Stimulated activated CD8-positive, alpha-beta memory T cell treated with anti-CD3 and anti-CD28 coated beads, Interleukin-4, amount 100 ng/mL, for 24 hours (primary cell): ENCODE measurements around the gene HELT.
"Not testable (repeated sequence)": the region's sequence is repeated elsewhere in the genome, so short reads cannot be mapped to it uniquely, and the experiment has no call there.

ENCODE experiments used
- DNase-seq: peaks from one replicate; pipeline ENCODE4 v3.0.0-alpha.2; 2020; ENCODE audit warnings: low read depth

Gene HELT, protein sequence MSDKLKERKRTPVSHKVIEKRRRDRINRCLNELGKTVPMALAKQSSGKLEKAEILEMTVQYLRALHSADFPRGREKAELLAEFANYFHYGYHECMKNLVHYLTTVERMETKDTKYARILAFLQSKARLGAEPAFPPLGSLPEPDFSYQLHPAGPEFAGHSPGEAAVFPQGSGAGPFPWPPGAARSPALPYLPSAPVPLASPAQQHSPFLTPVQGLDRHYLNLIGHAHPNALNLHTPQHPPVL

DNA sequence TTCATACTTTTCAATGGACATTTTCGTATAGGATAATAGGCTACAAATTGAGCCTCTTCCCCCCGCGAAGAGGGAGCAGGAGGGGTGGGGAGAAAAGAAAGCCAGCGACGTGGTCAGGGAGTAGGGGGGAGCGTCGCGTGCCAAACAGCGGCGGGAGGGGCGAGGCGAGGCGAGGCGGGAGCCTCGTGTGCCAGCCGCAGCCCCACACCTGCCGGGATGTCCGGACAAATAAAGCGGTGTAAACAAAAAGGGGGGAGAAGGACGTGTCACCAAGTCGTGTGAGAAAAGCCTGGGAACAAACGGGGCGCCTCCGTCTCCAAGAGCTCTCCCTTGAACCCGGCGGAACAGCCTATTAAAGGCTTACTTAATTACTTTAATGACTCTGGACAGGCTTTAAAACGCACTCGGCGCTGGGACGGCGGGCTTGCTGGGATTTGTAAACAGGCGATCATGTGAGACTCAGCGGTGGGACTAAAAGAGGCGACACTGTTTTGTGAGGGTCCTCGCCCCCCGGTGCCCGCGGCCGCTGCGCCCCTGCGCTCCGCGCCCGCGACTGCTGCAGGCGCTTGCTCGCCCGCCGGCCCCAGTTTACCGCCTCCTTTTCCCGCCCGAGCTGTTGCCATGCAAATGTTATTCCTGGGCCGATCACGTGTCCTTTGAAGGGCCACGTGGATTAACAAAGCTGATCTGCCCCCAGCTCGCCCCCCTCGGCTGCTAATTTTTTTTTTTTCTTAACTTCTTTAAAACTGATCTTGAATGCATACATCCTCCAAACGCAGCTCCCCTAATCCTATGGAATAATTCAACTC lies at the start of gene HELT:
TSS of gene HELT (plus strand) at position 527 of the 809 bp plus-strand sequence. CDS start 439 bp downstream, outside the sequence.
- DNase-seq = no peak

DNA sequence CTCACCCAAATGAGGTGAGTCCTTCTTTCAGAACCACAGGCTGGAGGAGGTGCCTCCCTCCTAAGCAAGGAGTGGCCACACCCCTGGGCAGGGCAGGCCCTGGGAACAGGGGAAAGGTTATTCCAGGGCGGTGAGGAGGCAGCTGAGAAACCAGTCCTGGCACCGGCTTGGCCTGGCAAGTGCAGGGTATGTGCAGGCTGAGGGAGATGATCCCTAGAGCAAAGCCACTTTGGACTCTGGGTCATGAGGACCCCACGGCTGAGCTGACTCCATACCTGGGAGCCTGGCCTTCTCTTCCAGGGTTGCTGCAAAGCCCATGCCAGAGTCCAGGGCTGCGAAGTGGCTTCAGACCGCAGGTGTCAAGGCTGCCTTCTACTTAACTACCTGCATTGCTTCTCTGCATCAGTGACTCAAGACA lies 49.5 kb upstream of the HELT start:
- DNase-seq = no peak

DNA sequence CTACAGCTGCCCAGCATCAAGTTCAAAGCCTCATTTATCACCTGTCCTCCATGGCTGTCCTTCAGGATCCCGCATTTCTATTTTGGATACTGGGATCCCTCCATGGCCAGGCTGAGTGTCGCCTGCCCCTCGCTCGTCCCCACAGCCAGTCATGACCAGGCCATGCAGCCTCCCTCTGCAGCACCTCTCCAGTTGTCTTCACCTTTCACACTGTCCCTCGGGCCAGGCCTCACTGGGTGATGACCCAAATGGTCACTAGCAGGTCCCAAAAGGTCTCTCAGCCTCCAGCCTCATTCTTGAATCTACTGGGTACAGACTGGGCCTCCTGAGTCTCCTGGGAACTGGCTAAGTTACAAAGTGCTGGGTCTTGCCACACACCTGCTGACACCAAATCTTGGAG lies 48.7 kb upstream of the HELT start:
- no peak for DNase-seq

DNA sequence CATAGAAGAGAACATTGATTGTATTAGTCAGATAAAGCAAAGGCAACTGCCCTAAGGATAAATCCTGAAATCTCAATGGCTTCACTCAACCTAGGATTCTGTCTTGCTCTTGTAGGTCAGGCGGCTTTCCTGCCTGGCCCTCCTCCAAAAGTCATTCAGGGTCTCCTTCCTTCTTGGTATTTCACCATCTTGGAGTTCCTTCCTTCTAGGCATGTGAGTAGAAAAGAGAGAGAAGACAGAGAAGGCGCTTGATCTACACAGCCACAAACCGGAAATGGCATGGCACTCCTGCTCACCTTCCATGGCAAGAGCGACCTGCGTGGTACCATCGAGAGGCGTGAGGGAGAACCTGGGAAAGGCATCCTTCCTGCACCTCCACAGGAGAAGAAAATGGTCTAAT lies 45.3 kb upstream of the HELT start:
- no peak for DNase-seq

DNA sequence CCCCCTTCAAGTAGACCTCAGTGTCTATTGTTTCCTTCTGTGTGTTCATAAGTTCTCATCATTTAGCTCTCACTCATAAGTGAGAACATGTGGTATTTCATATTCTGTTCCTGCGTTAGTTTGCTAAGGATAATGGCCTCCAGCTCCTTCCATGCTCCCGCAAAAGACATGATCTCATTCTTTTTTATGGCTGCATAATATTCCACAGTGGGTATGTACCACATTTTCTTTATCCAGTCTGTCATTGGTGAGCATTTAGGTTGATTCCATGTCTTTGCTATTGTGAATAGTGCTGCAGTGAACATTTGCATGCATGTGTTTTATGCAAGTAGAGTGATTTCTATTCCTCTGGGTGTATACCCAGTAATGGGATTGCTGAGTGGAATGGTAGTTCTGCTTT lies 41.9 kb upstream of the HELT start:
- not testable (repeated sequence) for DNase-seq

DNA sequence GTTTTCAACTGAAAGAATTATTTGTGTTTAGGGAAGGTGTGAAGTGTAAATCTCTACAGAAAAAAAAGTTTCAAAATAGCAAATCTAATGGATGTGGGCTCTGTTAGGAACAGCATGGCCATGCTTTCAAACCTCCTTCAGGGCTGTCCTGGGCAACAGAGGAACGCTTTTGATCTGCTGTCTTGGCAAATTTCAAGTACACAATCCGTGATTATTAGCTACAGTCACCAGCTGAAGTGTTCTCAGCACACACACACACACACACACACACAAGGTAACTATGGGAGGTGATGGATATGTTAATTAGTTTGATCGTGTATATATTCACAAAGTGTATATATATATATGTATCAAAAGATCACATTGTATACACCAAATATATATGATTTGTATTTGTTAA lies 40.5 kb upstream of the HELT start:
- no peak for DNase-seq

DNA sequence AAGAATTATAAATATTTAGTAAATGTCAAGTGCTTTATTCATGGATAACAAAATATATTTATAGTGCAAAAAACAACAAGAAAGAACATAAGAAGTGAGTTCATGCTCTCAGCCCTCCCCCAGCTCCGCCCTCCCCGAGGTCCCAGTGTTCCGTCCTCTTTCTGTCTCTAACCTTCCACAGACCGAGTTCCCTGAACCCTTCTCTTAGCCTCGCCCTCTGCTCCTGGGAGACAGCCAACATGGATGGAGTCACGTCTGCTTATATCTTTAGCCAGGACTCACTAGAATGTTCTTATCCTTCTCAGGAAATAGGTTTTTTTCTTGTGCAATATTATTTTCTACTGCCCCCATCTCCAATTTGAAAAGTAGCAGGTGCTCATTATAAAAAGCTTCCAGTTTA lies 40.1 kb upstream of the HELT start:
- no peak for DNase-seq

DNA sequence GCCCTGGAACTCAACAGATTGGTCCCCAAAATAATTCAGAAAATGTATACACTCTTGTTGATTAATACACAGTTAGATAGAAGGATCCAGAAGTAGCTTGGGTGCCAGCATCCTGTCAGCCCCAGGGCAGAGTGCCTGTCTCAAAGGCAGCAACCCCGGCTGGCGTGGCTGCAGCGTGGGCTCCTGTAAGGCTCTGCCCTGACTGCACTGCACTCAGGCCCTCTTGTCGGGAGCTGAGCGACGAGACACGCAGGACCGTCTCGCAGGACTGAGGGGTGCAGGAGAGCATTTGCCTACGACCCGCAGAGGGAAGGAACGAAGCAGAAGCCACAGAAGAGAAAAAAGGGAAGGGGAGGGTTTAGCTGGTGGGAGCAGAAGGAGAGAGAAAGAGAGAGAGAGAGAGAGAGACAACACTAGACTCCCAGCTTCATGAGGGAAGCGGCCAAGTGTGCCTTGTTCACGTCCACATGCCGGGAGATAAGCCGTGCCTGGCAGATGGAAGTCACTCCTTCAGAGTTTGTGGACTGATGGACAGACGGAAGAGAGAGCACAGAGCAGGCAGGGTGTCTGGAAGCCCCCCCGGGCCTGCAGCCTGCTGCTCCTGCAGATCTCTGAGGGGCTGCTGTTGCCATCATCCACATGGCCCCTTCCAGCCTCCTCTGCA lies 38.7 kb upstream of the HELT start:
- DNase-seq = no peak

DNA sequence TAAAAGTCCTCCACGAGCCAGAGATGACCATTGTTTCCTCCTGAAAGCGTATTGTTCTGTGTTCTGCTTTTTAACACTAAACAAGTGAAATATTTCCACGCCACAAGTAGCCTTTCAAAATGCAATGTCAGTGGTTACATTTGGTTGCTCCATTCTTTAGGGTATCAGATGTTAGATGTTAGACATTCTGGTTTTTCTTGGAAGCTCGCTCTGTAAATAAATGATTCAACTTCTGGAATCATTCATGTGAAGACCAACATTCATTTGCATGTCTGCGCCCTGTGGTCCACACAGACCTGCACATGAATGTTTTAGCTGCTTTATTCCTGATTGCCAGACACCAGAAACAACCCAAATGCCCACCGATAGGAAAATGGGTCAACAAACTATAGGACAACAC lies 38.0 kb upstream of the HELT start:
- no peak for DNase-seq

DNA sequence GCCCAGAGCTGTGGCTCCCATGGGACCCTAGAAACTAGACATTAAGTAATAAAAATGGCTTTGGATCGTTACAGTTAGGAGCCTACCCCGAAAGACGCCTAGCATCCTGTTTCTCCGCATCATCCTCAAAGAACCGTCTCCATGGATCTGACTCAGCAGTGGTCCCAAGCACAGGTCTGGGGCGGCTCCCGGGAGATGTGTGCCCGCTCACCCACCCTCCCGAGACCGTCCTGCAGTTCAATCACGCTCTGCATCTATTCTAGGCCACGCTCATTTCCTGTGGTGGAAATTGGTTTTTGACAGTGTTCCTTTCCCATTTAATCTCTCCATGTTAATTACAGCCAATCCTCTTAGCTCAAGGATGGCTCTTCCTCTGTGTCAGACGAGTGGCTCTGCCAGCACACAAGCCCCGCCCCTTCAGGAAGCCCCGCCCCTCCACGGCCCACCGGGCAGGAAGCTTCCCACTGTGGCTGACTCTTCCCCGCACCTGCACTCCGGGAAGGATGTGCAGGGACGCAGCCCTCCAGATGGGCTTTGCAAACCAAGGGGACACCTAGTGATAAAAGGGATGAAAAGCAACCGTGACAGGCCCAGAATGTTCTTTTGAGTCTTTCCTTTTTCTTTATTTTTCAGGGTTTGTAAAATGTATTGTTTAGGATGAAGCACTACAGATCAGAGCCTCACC lies 34.5 kb upstream of the HELT start:
- peak; percentile 46 for DNase-seq

DNA sequence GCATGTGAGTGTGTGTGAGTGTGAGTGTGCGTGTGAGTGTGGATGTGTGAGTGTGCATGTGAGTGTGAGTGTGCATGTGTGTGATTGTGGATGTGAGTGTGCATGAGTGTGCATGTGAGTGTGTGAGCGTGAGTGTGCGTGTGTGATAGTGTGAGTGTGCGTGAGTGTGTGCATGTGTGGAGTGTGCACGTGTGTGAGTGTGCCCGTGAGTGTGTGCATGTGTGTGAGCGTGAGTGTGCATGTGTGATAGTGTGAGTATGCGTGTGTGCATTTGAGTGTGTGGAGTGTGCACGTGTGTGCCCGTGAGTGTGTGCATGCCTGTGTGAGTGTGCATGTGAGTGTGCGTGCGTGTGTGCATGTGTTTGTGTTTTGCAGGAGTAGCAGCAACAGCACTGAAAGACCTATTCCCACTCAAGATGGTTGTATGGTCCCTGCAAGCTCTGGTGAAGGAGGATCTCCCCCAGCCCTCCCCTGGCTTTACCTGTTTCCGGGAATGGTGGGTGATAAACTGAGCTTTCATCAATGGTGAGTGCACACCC lies 30.7 kb upstream of the HELT start:
- no peak for DNase-seq

DNA sequence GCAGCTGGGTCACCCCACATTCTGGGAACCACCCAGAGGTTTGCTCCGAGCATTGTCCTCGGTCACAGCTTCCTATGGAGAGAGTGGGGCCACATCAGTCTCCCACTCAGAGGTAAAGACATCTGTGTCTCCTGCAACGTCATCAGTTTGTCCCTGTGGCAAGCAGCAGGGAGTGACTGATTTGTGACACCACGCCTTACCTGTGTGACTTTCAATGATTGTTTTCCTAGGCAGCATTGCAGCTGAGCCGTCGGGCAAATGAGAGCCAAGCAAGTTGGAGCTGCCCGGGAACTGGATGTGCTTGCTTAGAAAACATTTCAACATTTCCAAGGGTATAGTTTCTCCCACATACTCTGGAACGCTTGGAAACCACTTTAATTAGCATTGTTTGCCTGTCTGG lies 29.7 kb upstream of the HELT start:
- DNase-seq = no peak

DNA sequence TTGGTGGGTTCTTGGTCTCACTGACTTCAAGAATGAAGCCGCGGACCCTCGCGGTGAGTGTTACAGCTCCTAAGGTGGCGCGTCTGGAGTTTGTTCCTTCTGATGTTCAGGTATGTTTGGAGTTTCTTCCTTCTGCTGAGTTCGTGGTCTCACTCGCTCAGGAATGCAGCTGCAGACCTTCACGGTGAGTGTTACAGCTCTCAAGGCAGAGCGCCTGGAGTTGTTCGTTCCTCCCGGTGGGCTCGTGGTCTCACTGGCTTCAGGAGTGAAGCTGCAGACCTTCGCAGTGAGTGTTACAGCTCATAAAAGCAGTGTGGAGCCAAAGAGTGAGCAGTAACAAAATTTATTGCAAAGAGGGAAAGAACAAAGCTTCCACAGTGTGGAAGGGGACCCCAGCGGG lies 29.0 kb upstream of the HELT start:
- DNase-seq = not testable (repeated sequence)

DNA sequence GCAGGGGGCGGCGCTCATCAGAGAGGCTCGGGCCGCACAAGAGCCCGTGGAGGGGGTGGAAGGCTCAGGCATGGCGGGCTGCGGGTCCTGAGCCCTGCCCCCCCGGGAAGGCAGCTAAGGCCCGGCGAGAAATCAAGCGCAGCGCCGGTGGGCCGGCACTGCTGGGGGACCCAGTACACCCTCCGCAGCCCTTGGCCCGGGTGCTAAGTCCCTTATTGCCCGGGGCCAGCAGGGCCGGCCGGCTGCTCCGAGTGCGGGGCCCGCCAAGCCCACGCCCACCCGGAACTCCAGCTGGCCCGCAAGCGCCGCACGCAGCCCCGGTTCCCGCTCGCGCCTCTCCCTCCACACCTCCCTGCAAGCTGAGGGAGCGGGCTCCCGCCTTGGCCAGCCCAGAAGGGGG lies 28.2 kb upstream of the HELT start:
- DNase-seq = not testable (repeated sequence)

DNA sequence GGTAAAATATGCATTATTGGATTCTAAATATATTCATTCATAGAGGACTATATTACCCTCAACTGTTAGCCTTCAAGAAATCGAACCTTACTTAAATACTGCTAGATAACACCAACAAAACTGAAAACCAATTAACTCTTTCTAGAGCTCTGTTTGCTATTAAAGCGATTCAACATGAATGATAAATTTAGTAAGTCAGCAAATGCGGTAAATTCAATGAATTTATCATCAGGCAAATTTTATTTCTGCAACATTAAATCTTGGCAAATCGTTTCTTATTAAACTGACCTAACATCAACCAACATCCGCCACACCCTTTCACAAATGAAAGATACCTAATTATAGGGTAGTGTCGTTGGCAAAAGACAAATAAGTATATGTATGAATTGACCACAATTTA lies 26.4 kb upstream of the HELT start:
- no peak for DNase-seq

DNA sequence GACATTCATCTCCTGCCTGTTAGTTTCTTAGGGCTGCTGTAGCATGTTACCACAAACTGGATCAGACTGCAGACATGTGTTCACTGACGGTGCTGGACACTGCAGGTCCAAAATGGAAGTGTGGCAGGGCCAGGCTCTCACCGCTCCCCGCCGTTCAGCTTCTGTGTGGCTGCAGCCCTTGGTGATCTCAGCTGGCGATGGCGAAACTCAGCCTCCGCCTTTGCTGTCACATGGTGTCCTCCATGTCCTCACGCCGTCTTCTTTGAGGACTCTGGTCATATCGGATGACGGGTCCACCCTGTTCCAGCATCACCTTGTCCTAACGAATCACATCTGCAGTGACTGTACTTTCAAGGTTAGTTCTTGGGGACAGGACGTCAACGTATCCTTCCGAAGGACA lies 25.9 kb upstream of the HELT start:
- DNase-seq = no peak

DNA sequence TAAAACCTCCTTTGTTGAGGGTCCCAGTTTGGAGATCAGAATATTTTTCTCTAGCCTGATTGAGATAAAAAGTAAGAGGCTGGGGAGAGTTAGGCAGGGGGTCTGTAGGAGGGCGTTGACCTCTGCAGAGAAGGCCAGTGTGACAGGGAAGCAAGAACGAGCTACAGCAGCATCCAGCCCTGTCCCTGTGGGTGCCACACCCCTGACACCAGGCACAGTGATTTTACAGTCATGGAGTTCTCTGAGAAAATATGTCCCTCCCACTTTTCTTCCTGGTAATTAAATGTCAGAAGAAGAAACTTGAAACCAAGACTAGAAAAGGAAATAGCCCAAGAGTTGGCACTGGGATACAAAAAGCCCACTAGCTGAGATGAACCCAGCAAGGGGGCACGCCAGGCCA lies 25.0 kb upstream of the HELT start:
- DNase-seq = no peak

DNA sequence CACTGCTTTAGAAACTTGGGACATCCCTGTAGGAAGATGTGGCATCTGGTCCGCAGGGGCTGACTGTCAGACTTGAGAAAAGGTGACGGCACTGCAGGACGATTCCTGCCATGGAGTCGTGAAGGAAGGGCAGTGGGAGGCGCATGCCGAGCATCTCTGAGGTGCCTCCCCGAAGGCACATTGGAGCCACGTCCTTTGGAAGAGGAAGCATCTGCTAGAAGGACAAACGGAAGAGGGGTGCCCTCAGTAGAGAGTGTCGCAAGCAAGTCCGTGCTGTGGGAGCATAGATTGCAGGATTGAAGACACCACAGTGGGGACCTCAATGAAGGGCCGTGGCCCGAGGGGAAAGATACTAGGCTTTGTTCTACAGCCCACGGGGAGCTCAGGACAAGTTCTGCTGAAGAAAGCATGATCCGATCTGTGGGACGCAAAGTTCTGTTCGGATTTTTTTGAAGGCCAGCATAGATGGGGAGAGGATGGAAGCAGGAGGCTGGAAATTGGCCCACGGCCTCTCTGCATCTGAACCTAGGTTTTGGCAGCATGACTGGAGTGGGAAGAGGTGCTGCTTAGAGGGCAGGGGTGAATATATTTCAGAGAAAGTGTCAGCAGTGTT lies 24.2 kb upstream of the HELT start:
- DNase-seq = no peak

DNA sequence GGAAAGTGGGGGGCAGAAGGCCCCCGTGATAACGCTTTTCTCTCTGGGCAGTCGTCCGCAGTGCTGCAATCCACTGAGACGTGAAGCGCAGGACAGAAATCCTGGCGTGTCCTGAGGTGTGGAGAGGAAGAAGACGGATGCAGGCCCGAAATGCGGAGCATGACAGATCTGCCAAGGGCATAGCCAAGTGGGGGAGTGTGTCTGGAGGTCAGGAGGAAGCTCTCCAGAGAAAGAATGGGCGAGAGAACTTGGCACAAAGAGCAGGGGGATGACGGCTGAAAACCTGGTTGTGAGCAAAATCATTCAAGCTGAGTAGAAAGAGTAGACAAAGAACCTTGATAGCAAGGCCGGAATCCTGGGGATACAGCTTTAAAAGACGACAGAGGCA lies 23.7 kb upstream of the HELT start:
- no peak for DNase-seq

DNA sequence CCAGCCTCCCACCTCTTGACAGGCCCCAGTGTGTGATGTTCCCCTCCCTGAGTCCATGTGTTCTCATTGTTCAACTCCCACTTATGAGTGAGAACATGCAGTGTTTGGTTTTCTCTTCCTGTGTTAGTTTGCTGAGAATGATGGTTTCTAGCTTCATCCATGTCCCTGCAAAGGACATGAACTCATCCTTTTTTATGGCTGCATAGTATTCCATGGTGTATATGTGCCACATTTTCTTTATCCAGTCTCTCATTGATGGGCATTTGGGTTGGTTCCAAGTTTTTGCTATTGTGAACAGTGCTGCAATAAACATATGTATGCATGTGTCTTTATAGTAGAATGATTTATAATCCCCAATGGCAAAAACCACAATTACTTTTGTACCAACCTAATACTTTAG lies 20.6 kb upstream of the HELT start:
- not testable (repeated sequence) for DNase-seq

DNA sequence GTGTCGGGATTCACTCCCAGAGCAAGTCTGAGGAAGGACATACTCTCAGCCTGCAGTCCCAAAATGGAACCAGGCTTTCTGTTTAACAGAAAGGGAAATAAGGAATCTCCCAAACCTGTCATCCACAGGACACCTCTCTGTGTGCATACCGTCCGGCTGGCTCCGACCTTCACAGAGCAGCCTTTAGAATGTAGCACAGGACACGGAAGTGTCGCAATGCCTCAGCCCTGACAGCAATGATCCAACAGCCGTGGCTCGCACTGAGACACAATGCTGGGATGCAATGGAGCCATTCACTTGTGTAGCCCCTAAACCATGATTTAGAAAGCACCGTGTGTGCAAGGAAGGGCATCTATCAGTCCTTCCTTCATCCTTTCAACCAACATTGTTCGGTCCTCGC lies 15.5 kb upstream of the HELT start:
- no peak for DNase-seq
